Measurements from ENCODE around the gene TWIST2. TPM values are rescaled to one million over a fixed set of nuclear protein-coding genes. Genes with fewer than 3 reads are reported as not detected.

Gene TWIST2
- polyA plus RNA-seq, 1 donor from 2014 or later: not detected

GRCh38 chr2:238908960-238909951 is 61.4 kb downstream of the TWIST2 start:
- no peaks in the 10 kb centered on the region for H3K27me3 ChIP-seq (ENCODE audit: insufficient read depth, low read depth, low read length)
- no peak overlapping the region for H3K4me3 ChIP-seq (ENCODE audit: low read length)
- no peak overlapping the region for H3K9ac ChIP-seq (ENCODE audit: low read length)
- H3F3A ChIP-seq (ENCODE audit: insufficient read depth, low read length, poor library complexity, severe bottlenecking): no peaks in the 10 kb centered on the region
- H4K20me1 ChIP-seq (ENCODE audit: insufficient read depth): no peaks in the 10 kb centered on the region
- H3K4me2 ChIP-seq (ENCODE audit: low read length): no peak overlapping the region
- H3K36me3 ChIP-seq (ENCODE audit: insufficient read depth, low read length): no peaks in the 10 kb centered on the region
- no peak for TF ChIP-seq MXI1 (conservative IDR thresholded peaks at IDR 0.05; ENCODE audit: poor library complexity, severe bottlenecking)
- no peak for TF ChIP-seq CTCF (IDR thresholded peaks at IDR 0.05; ENCODE audit: poor library complexity, severe bottlenecking)
- no peak for TF ChIP-seq SMC3 (conservative IDR thresholded peaks at IDR 0.05; ENCODE audit: poor library complexity)
- no peak for TF ChIP-seq REST (IDR thresholded peaks at IDR 0.05; ENCODE audit: borderline replicate concordance)
- TF ChIP-seq EP300 (conservative IDR thresholded peaks at IDR 0.05; ENCODE audit: poor library complexity, severe bottlenecking): no peak
- TF ChIP-seq EZH2 (IDR thresholded peaks at IDR 0.05; ENCODE audit: borderline replicate concordance, insufficient read depth, low read length, poor library complexity, severe bottlenecking): no peak
- TF ChIP-seq RAD21 (conservative IDR thresholded peaks at IDR 0.05): no peak
- TF ChIP-seq TAF1 (IDR thresholded peaks at IDR 0.05; ENCODE audit: low read depth): no peak
- TF ChIP-seq POLR2AphosphoS5 (IDR thresholded peaks at IDR 0.05): no peak
- H3K9me2 ChIP-seq (ENCODE audit: insufficient read depth, low read length): no peaks in the 10 kb centered on the region
- no peak overlapping the region for H3K27ac ChIP-seq (ENCODE audit: low read length)
- H3K79me2 ChIP-seq (replicated peaks; ENCODE audit: insufficient read depth, low read length): no peaks in the 10 kb centered on the region
- no peaks in the 10 kb centered on the region for H3K9me3 ChIP-seq (ENCODE audit: low read length)
- no peak overlapping the region for H2AFZ ChIP-seq (ENCODE audit: low read depth, low read length)

- Histone ChIP-seq H4K20me1 (ENCODE audit: insufficient read depth) (no peaks in the 10 kb centered on the region), H3K27me3 (ENCODE audit: insufficient read depth, low read depth, low read length) (no peaks in the 10 kb centered on the region), H3K9me3 (ENCODE audit: low read length) (no peaks in the 10 kb centered on the region), H3K36me3 (ENCODE audit: insufficient read depth, low read length) (no peaks in the 10 kb centered on the region), H3K9me2 (ENCODE audit: insufficient read depth, low read length) (no peaks in the 10 kb centered on the region), H3F3A (ENCODE audit: insufficient read depth, low read length, poor library complexity, severe bottlenecking) (no peaks in the 10 kb centered on the region), H3K79me2 (replicated peaks; ENCODE audit: insufficient read depth, low read length) (no peaks in the 10 kb centered on the region), H2AFZ (ENCODE audit: low read depth, low read length) (no peak overlapping the region), H3K27ac (ENCODE audit: low read length) (no peak overlapping the region), H3K9ac (ENCODE audit: low read length) (no peak overlapping the region), H3K4me2 (ENCODE audit: low read length) (no peak overlapping the region), H3K4me3 (ENCODE audit: low read length) (no peak overlapping the region)
- TF ChIP-seq CTCF (IDR thresholded peaks at IDR 0.05; ENCODE audit: poor library complexity, severe bottlenecking): no peak
- TF ChIP-seq POLR2AphosphoS5 (IDR thresholded peaks at IDR 0.05): no peak
- no peak for TF ChIP-seq TAF1 (IDR thresholded peaks at IDR 0.05; ENCODE audit: low read depth)
- no peak for TF ChIP-seq REST (IDR thresholded peaks at IDR 0.05; ENCODE audit: borderline replicate concordance)
- TF ChIP-seq RAD21 (conservative IDR thresholded peaks at IDR 0.05): no peak
- no peak for TF ChIP-seq EZH2 (IDR thresholded peaks at IDR 0.05; ENCODE audit: borderline replicate concordance, insufficient read depth, low read length, poor library complexity, severe bottlenecking)
- no peak for TF ChIP-seq SMC3 (conservative IDR thresholded peaks at IDR 0.05; ENCODE audit: poor library complexity)
- no peak for TF ChIP-seq MXI1 (conservative IDR thresholded peaks at IDR 0.05; ENCODE audit: poor library complexity, severe bottlenecking)
- TF ChIP-seq EP300 (conservative IDR thresholded peaks at IDR 0.05; ENCODE audit: poor library complexity, severe bottlenecking): no peak
These were observed 63.0 kb downstream of the TWIST2 start for GRCh38 chr2:238910751-238911351.

Measured in neural cell (in vitro differentiated cells).